ENCODE measurements around the gene LRRC49. TPM values are rescaled to one million over a fixed set of nuclear protein-coding genes. Genes with fewer than 3 reads are reported as not detected.

LRRC49 gene
- total RNA-seq, 1 experiment from 2014 or later, result 8.3 TPM

- no peak overlapping the region for H2BK120ac ChIP-seq (ENCODE audit: low read depth, low read length, poor library complexity, severe bottlenecking)
- H3K4me3 Mint-ChIP-seq, result no peak overlapping the region
- peaks cover 0 to 4% of the 10 kb centered on the region in 2 experiments; a peak in 1 of 4 replicates for H3K4me1 Mint-ChIP-seq
- H3K27ac Mint-ChIP-seq, result no peak overlapping the region
- H2AFZ ChIP-seq (ENCODE audit: low read length), result no peak overlapping the region
- no peak overlapping the region for H3K4me2 ChIP-seq (ENCODE audit: insufficient read depth, insufficient read length, low read length)
- H4K5ac ChIP-seq (ENCODE audit: insufficient read length, low read depth, low read length), result no peak overlapping the region
- no peak overlapping the region for H4K91ac ChIP-seq (ENCODE audit: insufficient read length, low read depth, low read length)
- no peak overlapping the region for H2AK5ac ChIP-seq (ENCODE audit: insufficient read length, low read length)
- no peak overlapping the region for H3K56ac ChIP-seq (ENCODE audit: insufficient read length, low read depth, low read length)
- H3K4me1 ChIP-seq (ENCODE audit: insufficient read depth, low read length), result no peaks in the 10 kb centered on the region
- H3K36me3 Mint-ChIP-seq (ENCODE audit: insufficient read depth in 1 of 3, low read depth in 3 of 3), result no peaks in the 10 kb centered on the region
- no peak overlapping the region for H2BK5ac ChIP-seq (ENCODE audit: insufficient read length, low read length)
- no peak overlapping the region for H2BK12ac ChIP-seq (ENCODE audit: insufficient read length, low read depth, low read length)
- no peak overlapping the region for H2BK15ac ChIP-seq (ENCODE audit: low read depth, low read length)
- H3K9me3 Mint-ChIP-seq, result no peaks in the 10 kb centered on the region
- H3K4ac ChIP-seq (ENCODE audit: low read depth, low read length), result no peak overlapping the region
- no peak overlapping the region for H2BK20ac ChIP-seq (ENCODE audit: low read depth, low read length, poor library complexity, severe bottlenecking)
- no peak overlapping the region for H3K23ac ChIP-seq (ENCODE audit: insufficient read length, low read depth, low read length)
- no peaks in the 10 kb centered on the region for H3K79me1 ChIP-seq (ENCODE audit: insufficient read depth, low read depth, low read length, poor library complexity, severe bottlenecking)
- H3T11ph ChIP-seq (ENCODE audit: low read length), result no peak overlapping the region
- H4K20me1 ChIP-seq (ENCODE audit: control insufficient read depth, insufficient read depth, insufficient read length), result no peaks in the 10 kb centered on the region
- H3K9ac ChIP-seq (ENCODE audit: extremely low read depth, insufficient read length, low read length), result no peak overlapping the region
- no peaks in the 10 kb centered on the region for H3K27me3 ChIP-seq (ENCODE audit: insufficient read depth, low read length)
- H3K18ac ChIP-seq (ENCODE audit: insufficient read length, low read depth, low read length), result no peak overlapping the region
- no peaks in the 10 kb centered on the region for H3K23me2 ChIP-seq (ENCODE audit: insufficient read length, low read depth, low read length, poor library complexity, severe bottlenecking)
- no peaks in the 10 kb centered on the region for H3K9me3 ChIP-seq (ENCODE audit: control insufficient read depth, low read depth, low read length)
- H3K27ac ChIP-seq (ENCODE audit: insufficient read length, low read depth, low read length), result no peak overlapping the region
- peaks cover 22% of the 10 kb centered on the region for H3K27me3 Mint-ChIP-seq (ENCODE audit: low read depth)
- no CpG with 5 or more reads among the region's 11 CpGs for WGBS (ENCODE audit: extremely low coverage, insufficient read length, low lambda C conversion rate)
- H4K8ac ChIP-seq (replicated peaks; ENCODE audit: insufficient read length, low read depth, low read length), result no peak overlapping the region
- TF ChIP-seq CTCF (conservative IDR thresholded peaks at IDR 0.05), result no peak
- DNase-seq, result no peak
- H3K79me2 ChIP-seq (ENCODE audit: insufficient read depth, low read length), result no peaks in the 10 kb centered on the region
- H3K14ac ChIP-seq (ENCODE audit: insufficient read depth, low read length), result no peak overlapping the region
These were observed 32.6 kb upstream of the LRRC49 start for GRCh38 chr15:70859998-70860397.
